SJSA1 (cell line): Measurements from ENCODE around the gene GPR171. TPM values are rescaled to one million over a fixed set of nuclear protein-coding genes. Genes with fewer than 3 reads are reported as not detected.
"Not testable (repeated sequence)": the region's sequence is repeated elsewhere in the genome, so short reads cannot be mapped to it uniquely, and the experiment has no call there.

Source experiments
- DNase-seq, 2 experiments: peaks; one replicate each; pipeline ENCODE4 v3.0.0-alpha.2; 2015 to 2020; ENCODE audit warnings: low spot score in 2 of 2, low read depth in 1 of 2
- H3K27ac ChIP-seq: fragments of 250-450 bp; sonication (Bioruptor Pico); 2 replicates; pipeline ENCODE4 v1.5.1; 2020; ENCODE audit warnings: mild to moderate bottlenecking, moderate library complexity
- H3K27me3 ChIP-seq: fragments of 250-450 bp; sonication (Bioruptor Pico); replicated peaks from 2 replicates; pipeline ENCODE4 v1.5.1; 2020; ENCODE audit warnings: mild to moderate bottlenecking, moderate library complexity
- H3K36me3 ChIP-seq: fragments of 250-450 bp; sonication (Bioruptor Pico); 2 replicates; pipeline ENCODE4 v1.5.1; 2020; ENCODE audit warnings: mild to moderate bottlenecking
- H3K4me1 ChIP-seq: fragments of 250-450 bp; sonication (Bioruptor Pico); replicated peaks from 2 replicates; pipeline ENCODE4 v1.6.1; 2021; ENCODE audit warnings: mild to moderate bottlenecking
- H3K4me3 ChIP-seq: fragments of 250-450 bp; sonication (Bioruptor Pico); 2 replicates; pipeline ENCODE4 v1.5.1; 2020; ENCODE audit warnings: mild to moderate bottlenecking
- H3K9me3 ChIP-seq: fragments of 250-450 bp; sonication (Bioruptor Pico); replicated peaks from 2 replicates; pipeline ENCODE4 v1.5.1; 2020; ENCODE audit warnings: mild to moderate bottlenecking
- total RNA-seq: library from RNA; depleted of rRNA; stranded (reverse); fragments of >200 nt; shearing (Covaris generic); gene quantifications from 2 replicates; pipeline ENCODE4 v1.2.3, GENCODE V29; 2014; rRNA removed

The GPR171 gene
- total RNA-seq = not detected in 2 replicates

- no peak within 1 kb of the TSS for H3K4me3 ChIP-seq
- no peak within 1 kb of the TSS for H3K27ac ChIP-seq
- H3K4me1 ChIP-seq = no peaks in the 10 kb centered on the region
- no peak for DNase-seq
- peaks cover 17% of the 10 kb centered on the region for H3K27me3 ChIP-seq
- H3K9me3 ChIP-seq = no peaks in the 10 kb centered on the region
- no peaks in the 10 kb centered on the region for H3K36me3 ChIP-seq
Measured at GRCh38 chr3:151203051-151203420, at the start of gene GPR171. TSS of gene GPR171 (minus strand) at chr3:151203216. CDS start at chr3:151199386, 3,830 bp downstream.

- Histone ChIP-seq H3K4me1 (no peaks in the 10 kb centered on the region), H3K9me3 (no peaks in the 10 kb centered on the region; the same call in 1 of the 2 replicates), H3K36me3 (no peaks in the 10 kb centered on the region), H3K27ac (no peak overlapping the region), H3K27me3 (no peaks in the 10 kb centered on the region), H3K4me3 (no peak overlapping the region)
- no peak for DNase-seq
Measured at GRCh38 chr3:151248772-151249337, 45.8 kb upstream of the GPR171 start.

- H3K4me3 ChIP-seq, DNase-seq, H3K27ac ChIP-seq, H3K27me3 ChIP-seq, H3K4me1 ChIP-seq, H3K9me3 ChIP-seq, H3K36me3 ChIP-seq: not testable (repeated sequence)
Measured at GRCh38 chr3:151242006-151242405, 39.0 kb upstream of the GPR171 start.

- no peak overlapping the region for H3K27ac ChIP-seq
- no peaks in the 10 kb centered on the region for H3K36me3 ChIP-seq
- no peaks in the 10 kb centered on the region for H3K9me3 ChIP-seq
- H3K27me3 ChIP-seq = no peaks in the 10 kb centered on the region
- no peak for DNase-seq
- no peaks in the 10 kb centered on the region for H3K4me1 ChIP-seq
- no peak overlapping the region for H3K4me3 ChIP-seq
Measured at GRCh38 chr3:151236736-151237135, 33.7 kb upstream of the GPR171 start.

GRCh38 chr3:151236316-151236715 is 33.3 kb upstream of the GPR171 start:
- no peaks in the 10 kb centered on the region for H3K9me3 ChIP-seq
- H3K4me3 ChIP-seq = no peak overlapping the region
- no peaks in the 10 kb centered on the region for H3K4me1 ChIP-seq
- H3K27me3 ChIP-seq = no peaks in the 10 kb centered on the region
- no peaks in the 10 kb centered on the region for H3K36me3 ChIP-seq
- DNase-seq = no peak
- H3K27ac ChIP-seq = no peak overlapping the region

- no peaks in the 10 kb centered on the region for H3K4me1 ChIP-seq
- H3K4me3 ChIP-seq = no peak overlapping the region
- H3K27ac ChIP-seq = no peak overlapping the region
- no peaks in the 10 kb centered on the region for H3K36me3 ChIP-seq
- H3K27me3 ChIP-seq = no peaks in the 10 kb centered on the region
- no peak for DNase-seq
- H3K9me3 ChIP-seq = no peaks in the 10 kb centered on the region
Measured at GRCh38 chr3:151234825-151235224, 31.8 kb upstream of the GPR171 start.

GRCh38 chr3:151232991-151233390 is 30.0 kb upstream of the GPR171 start:
- no peaks in the 10 kb centered on the region for H3K36me3 ChIP-seq
- DNase-seq = no peak
- H3K27ac ChIP-seq = no peak overlapping the region
- no peak overlapping the region for H3K4me3 ChIP-seq
- no peaks in the 10 kb centered on the region for H3K27me3 ChIP-seq
- peaks cover 10% of the 10 kb centered on the region for H3K4me1 ChIP-seq
- no peaks in the 10 kb centered on the region for H3K9me3 ChIP-seq

- H3K27me3 ChIP-seq, H3K4me3 ChIP-seq, H3K36me3 ChIP-seq, DNase-seq, H3K27ac ChIP-seq, H3K9me3 ChIP-seq: not testable (repeated sequence)
- peaks cover 16% of the 10 kb centered on the region for H3K4me1 ChIP-seq
Measured at GRCh38 chr3:151232403-151232802, 29.4 kb upstream of the GPR171 start.

GRCh38 chr3:151230646-151231045 is 27.6 kb upstream of the GPR171 start:
- H3K4me1 ChIP-seq = peaks cover 22% of the 10 kb centered on the region
- H3K36me3 ChIP-seq = no peaks in the 10 kb centered on the region
- no peak overlapping the region for H3K4me3 ChIP-seq
- H3K27ac ChIP-seq = no peak overlapping the region
- H3K27me3 ChIP-seq = no peaks in the 10 kb centered on the region
- no peaks in the 10 kb centered on the region for H3K9me3 ChIP-seq
- DNase-seq = no peak

- Histone ChIP-seq H3K36me3 (no peaks in the 10 kb centered on the region), H3K4me1 (peaks cover 22% of the 10 kb centered on the region), H3K4me3 (no peak overlapping the region), H3K27me3 (no peaks in the 10 kb centered on the region), H3K27ac (peak overlapping the region; percentile 58), H3K9me3 (no peaks in the 10 kb centered on the region)
- no peak for DNase-seq
Measured at GRCh38 chr3:151228666-151229040, 25.6 kb upstream of the GPR171 start.

- Histone ChIP-seq H3K36me3 (no peaks in the 10 kb centered on the region), H3K4me1 (peaks cover 22% of the 10 kb centered on the region), H3K27ac (peak overlapping the region; percentile 58), H3K9me3 (no peaks in the 10 kb centered on the region), H3K27me3 (no peaks in the 10 kb centered on the region), H3K4me3 (no peak overlapping the region)
- DNase-seq = peak; percentile 68 to 77
Measured at GRCh38 chr3:151227807-151228665, 25.0 kb upstream of the GPR171 start.

- H3K27ac ChIP-seq = peak overlapping the region; percentile 58; the same call in 1 of the 2 replicates
- H3K4me3 ChIP-seq = no peak overlapping the region
- no peaks in the 10 kb centered on the region for H3K36me3 ChIP-seq
- H3K27me3 ChIP-seq = no peaks in the 10 kb centered on the region
- peaks cover 22% of the 10 kb centered on the region for H3K4me1 ChIP-seq
- no peak for DNase-seq
- no peaks in the 10 kb centered on the region for H3K9me3 ChIP-seq
Measured at GRCh38 chr3:151227266-151227806, 24.3 kb upstream of the GPR171 start.

GRCh38 chr3:151226825-151227224 is 23.8 kb upstream of the GPR171 start:
- Histone ChIP-seq H3K36me3 (no peaks in the 10 kb centered on the region), H3K27ac (no peak overlapping the region), H3K9me3 (no peaks in the 10 kb centered on the region), H3K4me1 (peaks cover 22% of the 10 kb centered on the region), H3K4me3 (no peak overlapping the region), H3K27me3 (no peaks in the 10 kb centered on the region)
- DNase-seq = no peak

- H3K9me3 ChIP-seq = no peaks in the 10 kb centered on the region
- DNase-seq = peak in 1 of 2 experiments; percentile 7
- H3K4me3 ChIP-seq = no peak overlapping the region
- peaks cover 22% of the 10 kb centered on the region for H3K4me1 ChIP-seq
- no peak overlapping the region for H3K27ac ChIP-seq
- H3K36me3 ChIP-seq = no peaks in the 10 kb centered on the region
- H3K27me3 ChIP-seq = no peaks in the 10 kb centered on the region
Measured at GRCh38 chr3:151226088-151226563, 23.1 kb upstream of the GPR171 start.
